GM23338 (cell line): Measurements from ENCODE around the gene GGT5. TPM values are rescaled to one million over a fixed set of nuclear protein-coding genes. Genes with fewer than 3 reads are reported as not detected.

Experiments used
- ATAC-seq: fragments of 200-7000 bp; cut with Tn5 transposase; 3 replicates; pipeline ENCODE4 v1.9.1; 2020
- DNase-seq: peaks from one replicate; pipeline ENCODE4 v3.0.0-alpha.2; 2015; ENCODE audit warnings: low spot score
- H2AFZ ChIP-seq: fragments of 200-600 bp; sonication (generic); 2 replicates; pipeline ENCODE4 v1.8.0; 2016; ENCODE audit warnings: antibody characterized with exemption, mild to moderate bottlenecking, moderate library complexity
- H3F3A ChIP-seq: fragments of 200-600 bp; sonication (generic); replicated peaks from 2 replicates; pipeline ENCODE4 v1.8.0; 2017; ENCODE audit warnings: antibody characterized with exemption, mixed run types, low read depth
- H3K27ac ChIP-seq: fragments of 200-600 bp; sonication (generic); 2 replicates; pipeline ENCODE4 v1.6.1; 2016; ENCODE audit warnings: low read depth
- H3K27me3 ChIP-seq: fragments of 200-600 bp; sonication (generic); 2 replicates; pipeline ENCODE4 v1.8.0; 2016; ENCODE audit warnings: mild to moderate bottlenecking, mixed run types, moderate library complexity; ENCODE audit not compliant: insufficient read depth
- H3K36me3 ChIP-seq: fragments of 200-600 bp; sonication (generic); 2 replicates; pipeline ENCODE4 v1.8.0; 2016; ENCODE audit warnings: mild to moderate bottlenecking; ENCODE audit not compliant: insufficient read depth
- H3K4me1 ChIP-seq: fragments of 200-600 bp; sonication (generic); 2 replicates; pipeline ENCODE4 v1.8.0; 2016; ENCODE audit warnings: mild to moderate bottlenecking, moderate library complexity; ENCODE audit not compliant: insufficient read depth
- H3K4me2 ChIP-seq: fragments of 200-600 bp; sonication (generic); 2 replicates; pipeline ENCODE4 v1.7.1; 2017; ENCODE audit warnings: mixed run types
- H3K4me3 ChIP-seq: fragments of 200-600 bp; sonication (generic); 2 replicates; pipeline ENCODE4 v1.6.1; 2016; ENCODE audit warnings: mixed run types
- H3K79me2 ChIP-seq: fragments of 200-600 bp; sonication (generic); replicated peaks from 2 replicates; pipeline ENCODE4 v1.8.0; 2017; ENCODE audit warnings: mild to moderate bottlenecking; ENCODE audit not compliant: insufficient read depth
- H3K9me2 ChIP-seq: fragments of 200-600 bp; sonication (generic); 2 replicates; pipeline ENCODE4 v1.8.0; 2017; ENCODE audit not compliant: insufficient read depth
- H4K20me1 ChIP-seq: fragments of 200-600 bp; sonication (generic); replicated peaks from 2 replicates; pipeline ENCODE4 v1.8.0; 2017; ENCODE audit warnings: mild to moderate bottlenecking; ENCODE audit not compliant: insufficient read depth
- H3K27ac Mint-ChIP-seq: 2 replicates; pipeline ENCODE4 v1.8.0; 2020; ENCODE audit warnings: inconsistent platforms, mild to moderate bottlenecking, moderate library complexity, mixed read lengths
- H3K27me3 Mint-ChIP-seq: 3 replicates; pipeline ENCODE4 v1.8.0; 2022; ENCODE audit warnings: low read depth, mild to moderate bottlenecking, moderate library complexity, mixed read lengths, inconsistent platforms; ENCODE audit not compliant: insufficient read depth, poor library complexity
- H3K36me3 Mint-ChIP-seq: 3 replicates; pipeline ENCODE4 v1.8.0; 2021; ENCODE audit warnings: low read depth, mild to moderate bottlenecking, inconsistent platforms, moderate library complexity, mixed read lengths
- H3K4me1 Mint-ChIP-seq: 3 replicates; pipeline ENCODE4 v1.8.0; 2020; ENCODE audit warnings: mild to moderate bottlenecking, inconsistent platforms, mixed read lengths
- H3K4me3 Mint-ChIP-seq: 3 replicates; pipeline ENCODE4 v1.8.0; 2021; ENCODE audit warnings: moderate library complexity, mild to moderate bottlenecking, inconsistent platforms, mixed read lengths
- H3K9me3 Mint-ChIP-seq: 3 replicates; pipeline ENCODE4 v1.8.0; 2020; ENCODE audit warnings: moderate library complexity, mild to moderate bottlenecking, inconsistent platforms, mixed read lengths
- CREB1 ChIP-seq: fragments of 250-450 bp; sonication (Bioruptor Pico); IDR thresholded peaks from 2 replicates; pipeline ENCODE4 v1.5.0; 2020; ENCODE audit warnings: low read depth, mild to moderate bottlenecking, moderate library complexity
- EZH2phosphoT487 ChIP-seq: fragments of 200-600 bp; sonication (generic); IDR thresholded peaks from one replicate; pipeline ENCODE4 v1.8.1; 2018; ENCODE audit warnings: antibody characterized with exemption; ENCODE audit not compliant: unreplicated experiment
- JUNB ChIP-seq: IDR thresholded peaks from one replicate; pipeline ENCODE4 v1.6.1; 2016; ENCODE audit warnings: antibody characterized with exemption; ENCODE audit not compliant: unreplicated experiment
- NANOG ChIP-seq: IDR thresholded peaks from 2 replicates; pipeline ENCODE4 v1.6.1; 2016; ENCODE audit warnings: antibody characterized with exemption, borderline replicate concordance
- STAT1 ChIP-seq: IDR thresholded peaks from one replicate; pipeline ENCODE4 v1.6.1; 2016; ENCODE audit warnings: antibody characterized with exemption; ENCODE audit not compliant: unreplicated experiment
- ZNF114 ChIP-seq: fragments of 250-450 bp; sonication (Bioruptor Pico); IDR thresholded peaks from 2 replicates; pipeline ENCODE4 v1.5.0; 2020; ENCODE audit warnings: mild to moderate bottlenecking, moderate library complexity
- ZNF331 ChIP-seq: fragments of 250-450 bp; sonication (Bioruptor Pico); IDR thresholded peaks from 2 replicates; pipeline ENCODE4 v1.5.0; 2020; ENCODE audit warnings: low read depth, mild to moderate bottlenecking, moderate library complexity
- polyA plus RNA-seq: library from polyadenylated mRNA; unstranded; fragments of >200 nt; fragmentation: Nextera tagmentation; extraction: Ambion mirVana; gene quantifications from 2 replicates; pipeline ENCODE4 v1.2.1, GENCODE V29; 2016
- total RNA-seq: library from RNA; depleted of rRNA; stranded (reverse); fragments of >200 nt; shearing (Covaris generic); gene quantifications from 2 replicates; pipeline ENCODE4 v1.2.3, GENCODE V29; 2014
- TF ChIP-seq, protein P1 (sequence below), 2 experiments: fragments of 200-600 bp in 1 of 2; sonication (generic) in 1 of 2; conservative IDR thresholded peaks; 2 replicates each; pipeline versions ENCODE4 v1.5.1 to v1.6.1; 2016 to 2017; ENCODE audit warnings: antibody characterized with exemption in 2 of 2, low read depth in 2 of 2, mild to moderate bottlenecking in 2 of 2, moderate library complexity in 1 of 2
- TF ChIP-seq, protein P2 (sequence below): IDR thresholded peaks from 2 replicates; pipeline ENCODE4 v1.6.1; 2016; ENCODE audit warnings: antibody characterized with exemption
- TF ChIP-seq, protein P3 (sequence below): IDR thresholded peaks from one replicate; pipeline ENCODE4 v1.6.1; 2018; ENCODE audit warnings: antibody characterized with exemption; ENCODE audit not compliant: unreplicated experiment

Gene GGT5
- total and polyA plus RNA-seq, 2 experiments from 2014 or later: not detected

DNA sequence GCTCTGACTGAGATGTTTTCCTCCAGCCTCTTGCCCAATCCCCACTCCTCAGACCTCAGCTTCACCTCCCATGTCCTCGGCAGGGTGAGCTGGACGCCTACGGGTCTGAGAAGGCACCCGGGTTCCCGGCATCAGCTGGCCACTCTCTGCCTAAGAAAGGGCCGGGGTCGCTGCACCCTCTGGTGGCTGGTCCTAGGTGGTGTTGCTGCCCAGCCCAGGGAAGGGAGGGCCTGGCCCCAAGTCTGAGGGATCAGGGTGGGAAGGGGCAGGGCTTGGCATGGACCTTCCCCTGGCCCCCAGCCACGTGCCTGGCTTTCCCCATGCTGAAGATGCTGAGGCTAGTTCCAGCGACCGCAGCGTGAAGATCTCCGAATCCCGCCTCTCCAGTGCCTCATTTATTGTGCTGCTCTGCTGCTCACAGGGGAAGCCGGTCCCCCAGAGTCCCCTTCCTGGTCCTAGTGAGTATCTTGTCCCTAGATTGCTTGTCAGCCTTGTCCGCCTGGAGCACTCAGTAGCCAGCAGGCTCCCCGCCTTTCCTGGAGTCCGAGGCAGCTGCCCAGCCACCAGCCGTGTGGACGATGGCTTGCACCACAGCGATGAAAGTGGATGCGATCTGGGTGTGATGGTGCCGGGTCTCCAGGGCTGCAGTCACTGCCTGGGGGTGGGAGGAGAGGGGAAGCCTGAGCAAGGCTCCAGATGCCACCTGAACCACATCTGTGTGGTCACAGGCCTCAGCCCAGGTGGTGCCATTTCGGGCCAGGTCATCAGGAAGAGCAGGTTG lies 2.9 kb upstream of the GGT5 start:
- Histone ChIP-seq H3F3A (no peaks in the 10 kb centered on the region), H3K79me2 (no peaks in the 10 kb centered on the region), H3K4me1 (no peaks in the 10 kb centered on the region), H3K4me3 (no peak overlapping the region), H3K27ac (no peak overlapping the region), H4K20me1 (no peaks in the 10 kb centered on the region), H2AFZ (no peak overlapping the region), H3K36me3 (no peaks in the 10 kb centered on the region), H3K4me2 (no peak overlapping the region), H3K9me2 (no peaks in the 10 kb centered on the region), H3K27me3 (no peaks in the 10 kb centered on the region)
- no peak for TF ChIP-seq CREB1 (CRISPR knock-in tag)
- TF ChIP-seq, protein P1, sequence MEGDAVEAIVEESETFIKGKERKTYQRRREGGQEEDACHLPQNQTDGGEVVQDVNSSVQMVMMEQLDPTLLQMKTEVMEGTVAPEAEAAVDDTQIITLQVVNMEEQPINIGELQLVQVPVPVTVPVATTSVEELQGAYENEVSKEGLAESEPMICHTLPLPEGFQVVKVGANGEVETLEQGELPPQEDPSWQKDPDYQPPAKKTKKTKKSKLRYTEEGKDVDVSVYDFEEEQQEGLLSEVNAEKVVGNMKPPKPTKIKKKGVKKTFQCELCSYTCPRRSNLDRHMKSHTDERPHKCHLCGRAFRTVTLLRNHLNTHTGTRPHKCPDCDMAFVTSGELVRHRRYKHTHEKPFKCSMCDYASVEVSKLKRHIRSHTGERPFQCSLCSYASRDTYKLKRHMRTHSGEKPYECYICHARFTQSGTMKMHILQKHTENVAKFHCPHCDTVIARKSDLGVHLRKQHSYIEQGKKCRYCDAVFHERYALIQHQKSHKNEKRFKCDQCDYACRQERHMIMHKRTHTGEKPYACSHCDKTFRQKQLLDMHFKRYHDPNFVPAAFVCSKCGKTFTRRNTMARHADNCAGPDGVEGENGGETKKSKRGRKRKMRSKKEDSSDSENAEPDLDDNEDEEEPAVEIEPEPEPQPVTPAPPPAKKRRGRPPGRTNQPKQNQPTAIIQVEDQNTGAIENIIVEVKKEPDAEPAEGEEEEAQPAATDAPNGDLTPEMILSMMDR (conservative IDR thresholded peaks at IDR 0.05; ENCODE audit: low read depth in 2 of 2): peak; percentile 70 to 97
- ATAC-seq: peak; percentile 100
- no peaks in the 10 kb centered on the region for H3K36me3 Mint-ChIP-seq
- H3K27me3 Mint-ChIP-seq: peaks cover 10% of the 10 kb centered on the region
- H3K27ac Mint-ChIP-seq: no peak overlapping the region
- H3K4me1 Mint-ChIP-seq: peaks cover 11% of the 10 kb centered on the region
- no peaks in the 10 kb centered on the region for H3K9me3 Mint-ChIP-seq
- H3K4me3 Mint-ChIP-seq: no peak overlapping the region
- peak; percentile 91 for DNase-seq

DNA sequence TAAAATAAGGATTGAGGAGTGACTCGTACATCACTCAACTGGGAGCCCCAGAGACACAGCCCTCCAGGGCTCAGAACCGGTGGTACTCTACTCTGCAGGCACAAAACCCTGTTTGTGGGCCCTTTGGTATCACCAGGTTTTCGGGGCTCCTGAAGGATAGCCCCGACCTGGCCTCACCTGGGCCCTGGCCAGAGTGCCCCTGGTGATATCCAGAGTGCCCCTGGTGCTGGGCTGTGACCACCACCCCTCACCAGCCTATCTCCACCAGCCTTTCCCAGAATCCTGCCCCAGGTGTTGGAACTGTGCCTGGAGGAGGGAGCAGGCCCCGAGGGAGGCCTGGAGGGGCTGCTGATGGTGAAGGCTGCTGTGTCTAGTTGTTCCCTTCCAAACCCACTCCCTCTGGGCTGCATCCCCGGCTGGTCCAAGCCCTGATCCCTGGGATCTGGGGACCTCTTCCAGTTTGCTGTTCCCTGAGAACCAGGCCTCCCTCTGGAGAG lies 2.2 kb upstream of the GGT5 start:
- Histone ChIP-seq H3K4me1 (no peaks in the 10 kb centered on the region), H3K79me2 (no peaks in the 10 kb centered on the region), H3K27me3 (no peaks in the 10 kb centered on the region), H3F3A (no peaks in the 10 kb centered on the region), H3K4me3 (no peak overlapping the region), H2AFZ (no peak overlapping the region), H3K4me2 (no peak overlapping the region), H3K36me3 (no peaks in the 10 kb centered on the region), H3K9me2 (no peaks in the 10 kb centered on the region), H3K27ac (no peak overlapping the region), H4K20me1 (no peaks in the 10 kb centered on the region)
- H3K4me1 Mint-ChIP-seq: peaks cover 13% of the 10 kb centered on the region
- DNase-seq (no peak), ATAC-seq (no peak; the same call in 2 of the 3 replicates)
- H3K27me3 Mint-ChIP-seq: peaks cover 13% of the 10 kb centered on the region
- H3K4me3 Mint-ChIP-seq: no peak overlapping the region
- no peaks in the 10 kb centered on the region for H3K9me3 Mint-ChIP-seq
- no peaks in the 10 kb centered on the region for H3K36me3 Mint-ChIP-seq
- no peak overlapping the region for H3K27ac Mint-ChIP-seq
- TF ChIP-seq, protein P2, sequence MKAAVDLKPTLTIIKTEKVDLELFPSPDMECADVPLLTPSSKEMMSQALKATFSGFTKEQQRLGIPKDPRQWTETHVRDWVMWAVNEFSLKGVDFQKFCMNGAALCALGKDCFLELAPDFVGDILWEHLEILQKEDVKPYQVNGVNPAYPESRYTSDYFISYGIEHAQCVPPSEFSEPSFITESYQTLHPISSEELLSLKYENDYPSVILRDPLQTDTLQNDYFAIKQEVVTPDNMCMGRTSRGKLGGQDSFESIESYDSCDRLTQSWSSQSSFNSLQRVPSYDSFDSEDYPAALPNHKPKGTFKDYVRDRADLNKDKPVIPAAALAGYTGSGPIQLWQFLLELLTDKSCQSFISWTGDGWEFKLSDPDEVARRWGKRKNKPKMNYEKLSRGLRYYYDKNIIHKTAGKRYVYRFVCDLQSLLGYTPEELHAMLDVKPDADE: no peak
- TF ChIP-seq EZH2phosphoT487 (no peak), NANOG (no peak), STAT1 (no peak), ZNF331 (CRISPR knock-in tag) (no peak), ZNF114 (CRISPR knock-in tag) (no peak), JUNB (no peak)
- TF ChIP-seq, protein P1 (conservative IDR thresholded peaks at IDR 0.05; ENCODE audit: low read depth in 2 of 2): no peak
- TF ChIP-seq, protein P3, sequence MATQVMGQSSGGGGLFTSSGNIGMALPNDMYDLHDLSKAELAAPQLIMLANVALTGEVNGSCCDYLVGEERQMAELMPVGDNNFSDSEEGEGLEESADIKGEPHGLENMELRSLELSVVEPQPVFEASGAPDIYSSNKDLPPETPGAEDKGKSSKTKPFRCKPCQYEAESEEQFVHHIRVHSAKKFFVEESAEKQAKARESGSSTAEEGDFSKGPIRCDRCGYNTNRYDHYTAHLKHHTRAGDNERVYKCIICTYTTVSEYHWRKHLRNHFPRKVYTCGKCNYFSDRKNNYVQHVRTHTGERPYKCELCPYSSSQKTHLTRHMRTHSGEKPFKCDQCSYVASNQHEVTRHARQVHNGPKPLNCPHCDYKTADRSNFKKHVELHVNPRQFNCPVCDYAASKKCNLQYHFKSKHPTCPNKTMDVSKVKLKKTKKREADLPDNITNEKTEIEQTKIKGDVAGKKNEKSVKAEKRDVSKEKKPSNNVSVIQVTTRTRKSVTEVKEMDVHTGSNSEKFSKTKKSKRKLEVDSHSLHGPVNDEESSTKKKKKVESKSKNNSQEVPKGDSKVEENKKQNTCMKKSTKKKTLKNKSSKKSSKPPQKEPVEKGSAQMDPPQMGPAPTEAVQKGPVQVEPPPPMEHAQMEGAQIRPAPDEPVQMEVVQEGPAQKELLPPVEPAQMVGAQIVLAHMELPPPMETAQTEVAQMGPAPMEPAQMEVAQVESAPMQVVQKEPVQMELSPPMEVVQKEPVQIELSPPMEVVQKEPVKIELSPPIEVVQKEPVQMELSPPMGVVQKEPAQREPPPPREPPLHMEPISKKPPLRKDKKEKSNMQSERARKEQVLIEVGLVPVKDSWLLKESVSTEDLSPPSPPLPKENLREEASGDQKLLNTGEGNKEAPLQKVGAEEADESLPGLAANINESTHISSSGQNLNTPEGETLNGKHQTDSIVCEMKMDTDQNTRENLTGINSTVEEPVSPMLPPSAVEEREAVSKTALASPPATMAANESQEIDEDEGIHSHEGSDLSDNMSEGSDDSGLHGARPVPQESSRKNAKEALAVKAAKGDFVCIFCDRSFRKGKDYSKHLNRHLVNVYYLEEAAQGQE: no peak
